ENCODE results near the gene NOSTRIN.

Gene NOSTRIN

DNA sequence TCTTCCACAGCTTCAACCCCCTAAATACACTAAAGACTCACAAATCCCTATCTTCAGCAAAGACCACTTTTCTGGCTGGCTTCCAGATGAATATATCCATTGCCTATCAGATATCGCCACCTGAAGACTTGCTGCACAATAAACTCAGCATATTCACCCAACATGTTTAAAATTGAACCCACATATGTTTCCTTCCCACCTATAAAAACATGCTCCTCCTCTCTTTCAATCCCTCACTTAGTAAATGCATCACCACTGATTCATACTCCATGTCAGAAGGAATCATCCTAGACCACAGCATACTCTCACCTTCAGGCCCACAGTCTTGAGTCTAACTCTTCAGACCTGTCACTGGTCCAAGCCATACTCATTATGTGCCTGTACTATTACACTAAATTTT, 82.5 kb downstream of the NOSTRIN start:
- TF ChIP-seq FOXP2 (optimal IDR thresholded peaks at IDR 0.05; ENCODE audit: borderline replicate concordance, extremely low read depth, extremely low read length, insufficient read depth) (no peak), SIN3A (IDR thresholded peaks at IDR 0.05; ENCODE audit: borderline replicate concordance, insufficient read depth, low read length) (no peak), POLR2AphosphoS5 (IDR thresholded peaks at IDR 0.05; ENCODE audit: low read depth, low read length) (no peak), TAF1 (IDR thresholded peaks at IDR 0.05; ENCODE audit: borderline replicate concordance, insufficient read depth, low read length) (no peak)
- TF ChIP-seq, protein P1, sequence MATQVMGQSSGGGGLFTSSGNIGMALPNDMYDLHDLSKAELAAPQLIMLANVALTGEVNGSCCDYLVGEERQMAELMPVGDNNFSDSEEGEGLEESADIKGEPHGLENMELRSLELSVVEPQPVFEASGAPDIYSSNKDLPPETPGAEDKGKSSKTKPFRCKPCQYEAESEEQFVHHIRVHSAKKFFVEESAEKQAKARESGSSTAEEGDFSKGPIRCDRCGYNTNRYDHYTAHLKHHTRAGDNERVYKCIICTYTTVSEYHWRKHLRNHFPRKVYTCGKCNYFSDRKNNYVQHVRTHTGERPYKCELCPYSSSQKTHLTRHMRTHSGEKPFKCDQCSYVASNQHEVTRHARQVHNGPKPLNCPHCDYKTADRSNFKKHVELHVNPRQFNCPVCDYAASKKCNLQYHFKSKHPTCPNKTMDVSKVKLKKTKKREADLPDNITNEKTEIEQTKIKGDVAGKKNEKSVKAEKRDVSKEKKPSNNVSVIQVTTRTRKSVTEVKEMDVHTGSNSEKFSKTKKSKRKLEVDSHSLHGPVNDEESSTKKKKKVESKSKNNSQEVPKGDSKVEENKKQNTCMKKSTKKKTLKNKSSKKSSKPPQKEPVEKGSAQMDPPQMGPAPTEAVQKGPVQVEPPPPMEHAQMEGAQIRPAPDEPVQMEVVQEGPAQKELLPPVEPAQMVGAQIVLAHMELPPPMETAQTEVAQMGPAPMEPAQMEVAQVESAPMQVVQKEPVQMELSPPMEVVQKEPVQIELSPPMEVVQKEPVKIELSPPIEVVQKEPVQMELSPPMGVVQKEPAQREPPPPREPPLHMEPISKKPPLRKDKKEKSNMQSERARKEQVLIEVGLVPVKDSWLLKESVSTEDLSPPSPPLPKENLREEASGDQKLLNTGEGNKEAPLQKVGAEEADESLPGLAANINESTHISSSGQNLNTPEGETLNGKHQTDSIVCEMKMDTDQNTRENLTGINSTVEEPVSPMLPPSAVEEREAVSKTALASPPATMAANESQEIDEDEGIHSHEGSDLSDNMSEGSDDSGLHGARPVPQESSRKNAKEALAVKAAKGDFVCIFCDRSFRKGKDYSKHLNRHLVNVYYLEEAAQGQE (IDR thresholded peaks at IDR 0.05; ENCODE audit: insufficient read depth in 1 of 2, low read depth in 2 of 2, low read length in 2 of 2) = no peak

DNA sequence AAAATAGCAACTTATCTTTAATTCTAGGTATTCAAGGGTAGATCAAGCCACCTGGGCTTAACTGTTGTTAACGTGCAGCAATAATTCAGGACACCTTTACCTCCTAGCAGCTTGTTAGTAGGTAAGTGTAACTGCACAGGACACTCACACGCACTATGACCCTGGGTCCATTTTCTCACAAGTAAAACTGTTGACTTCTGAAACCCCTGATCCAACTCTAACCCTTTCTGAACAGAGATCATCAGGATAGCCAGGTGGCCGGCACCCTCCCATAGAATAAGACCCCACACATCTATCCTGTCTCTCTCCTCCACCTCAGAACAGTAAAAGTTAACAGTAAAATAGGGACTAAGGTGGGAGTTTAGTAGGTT, 87.2 kb downstream of the NOSTRIN start:
- TF ChIP-seq POLR2AphosphoS5 (IDR thresholded peaks at IDR 0.05; ENCODE audit: low read depth, low read length) = no peak
- TF ChIP-seq SIN3A (IDR thresholded peaks at IDR 0.05; ENCODE audit: borderline replicate concordance, insufficient read depth, low read length) = no peak
- no peak for TF ChIP-seq TAF1 (IDR thresholded peaks at IDR 0.05; ENCODE audit: borderline replicate concordance, insufficient read depth, low read length)
- TF ChIP-seq FOXP2 (optimal IDR thresholded peaks at IDR 0.05; ENCODE audit: borderline replicate concordance, extremely low read depth, extremely low read length, insufficient read depth) = no peak
- TF ChIP-seq, protein P1 (IDR thresholded peaks at IDR 0.05; ENCODE audit: insufficient read depth in 1 of 2, low read depth in 2 of 2, low read length in 2 of 2) = no peak

DNA sequence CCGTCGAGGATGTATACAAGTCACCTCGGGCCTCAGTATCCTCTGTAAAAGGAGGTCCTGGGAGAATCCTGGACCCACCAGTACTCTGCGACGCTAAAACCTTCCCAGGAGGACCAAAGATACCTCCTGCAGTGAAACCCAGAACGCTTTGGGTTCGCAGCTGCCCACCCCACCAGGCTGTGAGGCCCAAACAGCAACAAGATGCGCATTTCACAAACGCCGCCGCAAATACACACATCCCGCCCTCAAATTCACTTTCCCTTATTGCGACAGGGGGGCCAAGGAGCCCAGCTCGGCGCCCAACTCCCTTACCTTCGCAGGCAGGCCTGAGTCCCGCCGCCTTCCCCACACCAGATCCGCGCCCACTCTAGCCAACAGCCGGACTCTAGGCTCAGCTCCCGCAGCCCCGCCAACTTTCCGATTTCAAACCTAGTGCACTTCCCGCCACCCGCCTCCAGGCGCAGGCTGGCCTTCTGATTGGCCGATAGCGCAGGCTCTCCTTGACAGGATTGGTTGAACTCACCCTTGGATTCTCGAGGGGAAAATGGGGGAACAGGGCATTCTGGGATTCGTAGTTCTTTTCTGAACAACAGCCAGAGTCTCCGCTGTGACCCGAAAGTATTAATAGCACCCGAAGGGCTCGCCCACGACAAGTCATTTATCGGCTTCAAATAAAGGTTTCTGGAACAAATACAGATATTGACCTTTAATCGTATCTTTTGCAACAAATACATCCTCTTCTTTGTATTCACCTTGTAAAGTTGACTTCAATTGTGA, 87.8 kb downstream of the NOSTRIN start, which contains the start of gene SPC25:
TSS of gene SPC25 (minus strand) at position 425 of the 777 bp plus-strand sequence. CDS start 911 bp downstream, outside the sequence.
- TF ChIP-seq POLR2AphosphoS5 (IDR thresholded peaks at IDR 0.05; ENCODE audit: low read depth, low read length) (peak; percentile 48; the same call in 1 of the 2 replicates), TAF1 (IDR thresholded peaks at IDR 0.05; ENCODE audit: borderline replicate concordance, insufficient read depth, low read length) (no peak)

DNA sequence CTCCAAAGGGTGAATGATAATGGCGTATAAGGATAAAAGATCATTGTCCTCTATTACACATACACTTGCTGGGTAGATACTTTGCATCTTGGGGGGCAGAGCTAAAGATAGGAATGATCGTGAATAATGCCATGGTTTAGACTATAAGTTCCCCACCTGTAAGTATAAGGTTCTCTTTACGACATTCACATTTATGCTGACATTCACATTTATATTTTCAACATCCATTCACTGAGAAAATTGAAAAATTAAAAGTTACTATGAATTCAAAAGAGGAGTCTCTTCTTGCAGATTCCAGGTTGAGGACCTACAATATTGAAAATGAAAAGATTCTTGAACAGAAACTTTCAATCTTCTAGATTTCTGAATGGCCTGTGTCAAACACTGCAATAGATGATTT, 89.9 kb downstream of the NOSTRIN start:
- TF ChIP-seq, protein P1 (IDR thresholded peaks at IDR 0.05; ENCODE audit: insufficient read depth in 1 of 2, low read depth in 2 of 2, low read length in 2 of 2) = no peak
- TF ChIP-seq TAF1 (IDR thresholded peaks at IDR 0.05; ENCODE audit: borderline replicate concordance, insufficient read depth, low read length) (no peak), SIN3A (IDR thresholded peaks at IDR 0.05; ENCODE audit: borderline replicate concordance, insufficient read depth, low read length) (no peak), FOXP2 (optimal IDR thresholded peaks at IDR 0.05; ENCODE audit: borderline replicate concordance, extremely low read depth, extremely low read length, insufficient read depth) (no peak), POLR2AphosphoS5 (IDR thresholded peaks at IDR 0.05; ENCODE audit: low read depth, low read length) (no peak)

DNA sequence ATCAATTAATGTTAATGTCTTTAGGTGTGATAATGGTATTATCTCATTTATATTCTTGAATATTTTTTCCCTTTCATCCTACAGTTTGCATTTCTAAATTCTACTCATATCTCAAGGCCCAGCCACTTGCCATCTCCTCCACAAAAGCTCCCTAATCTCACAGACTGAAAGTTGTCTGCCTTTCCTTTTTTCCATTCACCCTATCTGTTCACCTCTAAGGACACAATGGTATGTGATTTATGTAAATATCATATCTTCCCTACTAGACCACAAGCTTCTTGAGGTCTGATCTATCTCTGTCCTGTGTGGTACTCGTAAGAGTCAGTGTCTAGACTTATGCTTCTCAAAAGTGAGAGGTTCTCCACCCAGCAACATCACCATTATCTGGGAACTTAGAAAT, 91.7 kb downstream of the NOSTRIN start:
- TF ChIP-seq POLR2AphosphoS5 (IDR thresholded peaks at IDR 0.05; ENCODE audit: low read depth, low read length) (no peak), TAF1 (IDR thresholded peaks at IDR 0.05; ENCODE audit: borderline replicate concordance, insufficient read depth, low read length) (no peak)
- TF ChIP-seq, protein P1 (IDR thresholded peaks at IDR 0.05; ENCODE audit: insufficient read depth in 1 of 2, low read depth in 2 of 2, low read length in 2 of 2) = no peak

Data from PFSK-1 (cell line).